ENCODE measurements around the gene C2CD4D.
"Not testable (repeated sequence)": the region's sequence is repeated elsewhere in the genome, so short reads cannot be mapped to it uniquely, and the experiment has no call there.

Gene C2CD4D

DNA sequence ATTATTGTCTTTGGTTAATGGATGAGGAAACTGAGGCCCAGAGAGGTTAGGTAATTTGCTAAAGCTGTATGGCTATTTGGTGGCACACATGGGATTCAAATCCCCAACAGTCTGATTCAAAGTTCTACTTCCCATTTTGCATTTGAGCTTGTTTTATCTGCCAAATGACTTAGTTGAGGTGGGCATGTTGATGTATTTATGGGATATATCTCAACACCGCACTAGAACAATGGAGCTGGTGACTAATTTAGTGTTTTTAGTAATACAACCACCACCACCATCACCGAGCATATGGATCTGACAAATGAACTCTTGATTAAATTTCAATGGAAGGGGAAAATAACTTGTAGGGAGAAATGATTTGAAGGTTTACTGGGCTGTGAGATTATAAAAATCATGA lies 42.8 kb upstream of the C2CD4D start:
- DNase-seq (ENCODE audit: low spot score) = no peak
- in situ Hi-C loops (cut with MboI; ENCODE audit: low pct_unique_long_range_greater_than_20kb, low sequenced_read_pairs, unreplicated experiment) = loop anchor here (10.0 kb wide), 1 partner anchor 122 kb away; no protein-coding TSS in a partner anchor
- TF ChIP-seq CTCF (IDR thresholded peaks at IDR 0.05; ENCODE audit: extremely low read depth, insufficient read depth, missing control alignments) = no peak

- no peak for DNase-seq (ENCODE audit: low spot score)
- in situ Hi-C loops (cut with MboI; ENCODE audit: low pct_unique_long_range_greater_than_20kb, low sequenced_read_pairs, unreplicated experiment) = loop anchor here (10.0 kb wide), 1 partner anchor 123 kb away; no protein-coding TSS in a partner anchor
- no peak for TF ChIP-seq CTCF (IDR thresholded peaks at IDR 0.05; ENCODE audit: extremely low read depth, insufficient read depth, missing control alignments)
These were observed 41.9 kb upstream of the C2CD4D start for GRCh38 chr1:151881479-151881878.

GRCh38 chr1:151875419-151876097 lies 35.9 kb upstream of the C2CD4D start:
- no peak for DNase-seq (ENCODE audit: low spot score)
- TF ChIP-seq CTCF (IDR thresholded peaks at IDR 0.05; ENCODE audit: extremely low read depth, insufficient read depth, missing control alignments) = no peak
- in situ Hi-C loops (cut with MboI; ENCODE audit: low pct_unique_long_range_greater_than_20kb, low sequenced_read_pairs, unreplicated experiment) = no loop called here

DNA sequence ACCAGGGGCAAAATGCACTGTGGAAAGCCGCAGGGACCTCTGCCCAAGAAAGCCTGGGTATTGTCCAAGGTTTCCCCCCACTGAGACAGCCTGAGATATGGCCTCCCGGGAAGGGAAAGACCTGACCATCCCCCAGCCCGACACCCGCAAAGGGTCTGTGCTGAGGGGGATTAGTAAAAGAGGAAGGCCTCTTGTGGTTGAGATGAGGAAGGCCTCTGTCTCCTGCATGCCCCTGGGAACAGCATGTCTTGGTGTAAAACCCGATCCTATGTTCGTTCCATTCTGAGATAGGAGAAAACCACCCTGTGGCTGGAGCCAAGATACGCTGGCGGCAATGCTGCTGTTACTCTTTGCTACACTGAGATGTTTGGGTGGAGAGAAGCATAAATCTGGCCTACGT lies 33.2 kb upstream of the C2CD4D start:
- DNase-seq (ENCODE audit: low spot score); in situ Hi-C loops (cut with MboI; ENCODE audit: low pct_unique_long_range_greater_than_20kb, low sequenced_read_pairs, unreplicated experiment): not testable (repeated sequence)

DNA sequence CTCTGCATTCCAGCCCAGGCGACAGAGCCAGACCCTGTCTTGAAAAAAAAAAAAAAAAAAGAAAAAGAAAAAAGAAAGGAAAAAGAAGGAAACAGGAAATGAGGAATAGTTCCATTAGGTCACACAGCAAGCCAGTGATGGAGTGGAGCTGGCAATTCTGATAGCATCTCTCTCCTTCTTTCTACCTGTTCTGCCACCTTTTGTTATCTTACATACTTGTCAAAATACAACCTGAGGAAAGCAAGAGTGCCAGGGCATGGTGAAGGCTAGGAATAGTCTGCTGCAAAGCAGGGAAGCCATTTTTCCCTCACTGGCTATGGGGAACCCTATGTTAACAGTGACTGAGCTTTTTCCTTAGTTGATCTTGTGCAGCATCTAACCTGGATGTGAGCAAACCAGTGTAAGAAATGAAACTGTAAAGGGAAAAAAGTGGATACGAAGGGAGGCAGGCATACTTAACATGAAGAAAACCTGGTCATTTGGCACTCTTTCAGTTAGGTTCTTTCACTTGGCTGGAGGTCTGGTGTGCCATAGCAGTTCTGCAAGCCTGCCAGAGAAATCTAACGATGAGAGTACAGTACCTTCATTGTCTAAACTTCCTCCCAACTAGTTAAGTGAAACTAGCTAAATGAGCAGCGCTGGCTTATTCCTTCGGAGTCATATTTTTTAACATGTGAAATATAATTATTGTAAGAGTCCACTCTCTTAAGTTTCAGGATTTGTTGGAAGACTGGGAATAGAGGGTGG lies 31.8 kb upstream of the C2CD4D start:
- no peak for TF ChIP-seq CTCF (IDR thresholded peaks at IDR 0.05; ENCODE audit: extremely low read depth, insufficient read depth, missing control alignments)
- in situ Hi-C loops (cut with MboI; ENCODE audit: low pct_unique_long_range_greater_than_20kb, low sequenced_read_pairs, unreplicated experiment) = no loop called here
- DNase-seq (ENCODE audit: low spot score) = no peak

GRCh38 chr1:151868486-151868885 lies 28.9 kb upstream of the C2CD4D start:
- no peak for DNase-seq (ENCODE audit: low spot score)

More at GRCh38 chr1:151868486-151868885, 28.9 kb upstream of the C2CD4D start:
- in situ Hi-C loops (cut with MboI; ENCODE audit: low pct_unique_long_range_greater_than_20kb, low sequenced_read_pairs, unreplicated experiment) = no loop called here
- TF ChIP-seq CTCF (IDR thresholded peaks at IDR 0.05; ENCODE audit: extremely low read depth, insufficient read depth, missing control alignments) = no peak
